Calu3 (cell line): ENCODE results near the gene PPP1R27. TPM values are rescaled to one million over a fixed set of nuclear protein-coding genes. Genes with fewer than 3 reads are reported as not detected.

ENCODE experiments used
- BruUV-seq: library from RNA; stranded (reverse); fragments of 400-500 nt; replicated peaks from 2 replicates; lab custom pipeline; 2021; lab: Mats Ljungman, UMichigan
- CTCF ChIA-PET: fragments of 300-600 bp; sonication (Branson Sonifier 250); formaldehyde crosslinking; loops from one replicate; lab custom pipeline; 2022; ENCODE audit warnings: antibody characterized with exemption; lab: Charles Lee
- DNase-seq: peaks from one replicate; pipeline ENCODE4 v3.0.0; 2022
- H3K27ac Mint-ChIP-seq: one replicate; pipeline ENCODE4 v1.8.0; 2022; ENCODE audit warnings: mixed read lengths; ENCODE audit not compliant: unreplicated experiment
- H3K27me3 Mint-ChIP-seq: one replicate; pipeline ENCODE4 v1.8.0; 2022; ENCODE audit warnings: mixed read lengths; ENCODE audit not compliant: unreplicated experiment
- H3K36me3 Mint-ChIP-seq: one replicate; pipeline ENCODE4 v1.8.0; 2022; ENCODE audit warnings: mild to moderate bottlenecking, moderate library complexity, mixed read lengths; ENCODE audit not compliant: insufficient read depth, unreplicated experiment
- H3K4me1 Mint-ChIP-seq: one replicate; pipeline ENCODE4 v1.8.0; 2022; ENCODE audit warnings: mild to moderate bottlenecking, low read depth, mixed read lengths; ENCODE audit not compliant: unreplicated experiment
- H3K4me3 Mint-ChIP-seq: one replicate; pipeline ENCODE4 v1.8.0; 2022; ENCODE audit warnings: mild to moderate bottlenecking, low read depth, moderate library complexity, mixed read lengths; ENCODE audit not compliant: unreplicated experiment
- H3K9me3 Mint-ChIP-seq: one replicate; pipeline ENCODE4 v1.8.0; 2022; ENCODE audit warnings: low read depth, mixed read lengths; ENCODE audit not compliant: unreplicated experiment
- intact Hi-C: fragments of 100-400 bp; cut with micrococcal nuclease; formaldehyde crosslinking; loops from one replicate; pipeline ENCODE4 v1.10.0; 2022; ENCODE audit not compliant: unreplicated experiment
- total RNA-seq: library from RNA; stranded (reverse); gene quantifications from 2 replicates; pipeline ENCODE4 v1.2.3, GENCODE V29; 2022
- TF ChIP-seq, protein P1 (sequence below): fragments of 200-600 bp; IDR thresholded peaks from one replicate; pipeline ENCODE4 v1.8.0; 2022; ENCODE audit warnings: antibody characterized with exemption; ENCODE audit not compliant: unreplicated experiment

Gene PPP1R27
- total RNA-seq, 1 experiment from 2014 or later: not detected

DNA sequence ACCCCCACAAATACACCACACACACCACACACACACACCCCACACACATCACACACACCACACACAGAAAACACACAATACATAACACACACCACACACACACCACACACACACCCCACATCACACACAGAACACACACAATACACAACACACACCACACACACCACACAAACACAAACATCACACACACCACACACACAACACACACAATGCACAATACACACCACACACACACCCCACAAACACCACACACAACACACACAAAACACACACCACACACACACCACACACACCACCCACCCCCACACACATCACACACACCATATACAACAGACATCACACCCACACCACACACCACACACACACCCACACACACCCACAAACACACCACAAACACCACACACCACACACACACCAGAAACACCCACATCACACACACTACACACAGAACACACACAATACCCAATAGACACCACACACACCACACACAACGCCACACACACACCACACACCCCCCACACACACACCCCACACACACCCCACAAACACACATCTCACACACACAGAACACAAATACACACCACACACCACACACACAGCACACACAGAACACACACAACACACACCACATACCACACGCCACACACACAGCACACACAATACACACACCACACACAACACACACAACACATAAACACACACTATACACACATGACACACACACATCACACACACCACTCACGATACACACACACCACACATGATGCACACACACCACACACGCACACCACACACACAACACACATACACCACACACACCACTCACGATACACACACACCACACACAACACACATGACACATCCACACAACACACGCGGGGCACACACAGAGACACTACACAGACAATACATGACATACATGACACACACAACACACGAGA is 41.9 kb downstream of the PPP1R27 start:
- no peak overlapping the region for H3K4me3 Mint-ChIP-seq
- no peak overlapping the region for H3K27ac Mint-ChIP-seq
- intact Hi-C loops: no loop called here
- H3K4me1 Mint-ChIP-seq: no peaks in the 10 kb centered on the region
- H3K9me3 Mint-ChIP-seq: no peaks in the 10 kb centered on the region
- TF ChIP-seq, protein P1, sequence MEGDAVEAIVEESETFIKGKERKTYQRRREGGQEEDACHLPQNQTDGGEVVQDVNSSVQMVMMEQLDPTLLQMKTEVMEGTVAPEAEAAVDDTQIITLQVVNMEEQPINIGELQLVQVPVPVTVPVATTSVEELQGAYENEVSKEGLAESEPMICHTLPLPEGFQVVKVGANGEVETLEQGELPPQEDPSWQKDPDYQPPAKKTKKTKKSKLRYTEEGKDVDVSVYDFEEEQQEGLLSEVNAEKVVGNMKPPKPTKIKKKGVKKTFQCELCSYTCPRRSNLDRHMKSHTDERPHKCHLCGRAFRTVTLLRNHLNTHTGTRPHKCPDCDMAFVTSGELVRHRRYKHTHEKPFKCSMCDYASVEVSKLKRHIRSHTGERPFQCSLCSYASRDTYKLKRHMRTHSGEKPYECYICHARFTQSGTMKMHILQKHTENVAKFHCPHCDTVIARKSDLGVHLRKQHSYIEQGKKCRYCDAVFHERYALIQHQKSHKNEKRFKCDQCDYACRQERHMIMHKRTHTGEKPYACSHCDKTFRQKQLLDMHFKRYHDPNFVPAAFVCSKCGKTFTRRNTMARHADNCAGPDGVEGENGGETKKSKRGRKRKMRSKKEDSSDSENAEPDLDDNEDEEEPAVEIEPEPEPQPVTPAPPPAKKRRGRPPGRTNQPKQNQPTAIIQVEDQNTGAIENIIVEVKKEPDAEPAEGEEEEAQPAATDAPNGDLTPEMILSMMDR: no peak
- CTCF ChIA-PET: no interaction called here
- no peaks in the 10 kb centered on the region for H3K36me3 Mint-ChIP-seq
- H3K27me3 Mint-ChIP-seq: no peaks in the 10 kb centered on the region
- DNase-seq: no peak
- no TSS peak for BruUV-seq

Other genes starting within 250 kb of the PPP1R27 start
- 146 and 149 TPM in 2 replicates for gene NPLOC4, start 197.9 kb downstream of the PPP1R27 start, total RNA-seq
- 2.9 and 4.2 TPM in 2 replicates for gene TSPAN10, start 197.9 kb downstream of the PPP1R27 start, total RNA-seq
- not detected in 2 replicates for gene PDE6G, start 178.5 kb downstream of the PPP1R27 start, total RNA-seq
- 36.5 and 39.5 TPM in 2 replicates for gene OXLD1, start 168.4 kb downstream of the PPP1R27 start, total RNA-seq
- gene CCDC137, start 168.3 kb downstream of the PPP1R27 start, total RNA-seq: 37.5 and 37.8 TPM in 2 replicates
- gene ARL16, start 151.3 kb downstream of the PPP1R27 start, total RNA-seq: 35.4 and 40.1 TPM in 2 replicates
- gene HGS, start 151.0 kb downstream of the PPP1R27 start, total RNA-seq: 160 and 167 TPM in 2 replicates
- 94.7 and 101 TPM in 2 replicates for gene MRPL12, start 131.7 kb downstream of the PPP1R27 start, total RNA-seq
- gene SLC25A10, start 122.8 kb downstream of the PPP1R27 start, total RNA-seq: 66.5 and 72.3 TPM in 2 replicates
- gene GCGR, start 30.9 kb downstream of the PPP1R27 start, total RNA-seq: 0.78 TPM in 1 of 2 replicates, not detected in the other
- 37.3 and 38.5 TPM in 2 replicates for gene MCRIP1, start 1.8 kb downstream of the PPP1R27 start, total RNA-seq
- gene P4HB, start 25.5 kb upstream of the PPP1R27 start, total RNA-seq: 750 and 777 TPM in 2 replicates
- gene ARHGDIA, start 36.3 kb upstream of the PPP1R27 start, total RNA-seq: 273 and 288 TPM in 2 replicates
- gene ALYREF, start 56.5 kb upstream of the PPP1R27 start, total RNA-seq: 118 and 122 TPM in 2 replicates
- gene ANAPC11, start 56.7 kb upstream of the PPP1R27 start, total RNA-seq: 110 and 113 TPM in 2 replicates
- 0.27 and 0.47 TPM in 2 replicates for gene NPB, start 67.2 kb upstream of the PPP1R27 start, total RNA-seq
- gene PCYT2, start 76.3 kb upstream of the PPP1R27 start, total RNA-seq: 58.4 and 60.9 TPM in 2 replicates
- 50.3 and 56.0 TPM in 2 replicates for gene SIRT7, start 83.1 kb upstream of the PPP1R27 start, total RNA-seq
- 36.1 and 37.9 TPM in 2 replicates for gene MAFG, start 92.7 kb upstream of the PPP1R27 start, total RNA-seq
- 102 and 105 TPM in 2 replicates for gene PYCR1, start 102.2 kb upstream of the PPP1R27 start, total RNA-seq
- not detected in 2 replicates for gene MYADML2, start 112.2 kb upstream of the PPP1R27 start, total RNA-seq
- not detected in 2 replicates for gene NOTUM, start 126.1 kb upstream of the PPP1R27 start, total RNA-seq
- 37.7 and 43.5 TPM in 2 replicates for gene ASPSCR1, start 142.6 kb upstream of the PPP1R27 start, total RNA-seq
- gene CENPX, start 187.8 kb upstream of the PPP1R27 start, total RNA-seq: 84.4 and 86.9 TPM in 2 replicates
- gene LRRC45, start 188.3 kb upstream of the PPP1R27 start, total RNA-seq: 31.2 and 32.6 TPM in 2 replicates
- 8.0 and 9.3 TPM in 2 replicates for gene RAC3, start 196.6 kb upstream of the PPP1R27 start, total RNA-seq
- 87.8 and 95.3 TPM in 2 replicates for gene DCXR, start 202.6 kb upstream of the PPP1R27 start, total RNA-seq
- gene RFNG, start 216.8 kb upstream of the PPP1R27 start, total RNA-seq: 26.4 and 33.5 TPM in 2 replicates
- 114 and 115 TPM in 2 replicates for gene GPS1, start 216.8 kb upstream of the PPP1R27 start, total RNA-seq
- gene DUS1L, start 230.8 kb upstream of the PPP1R27 start, total RNA-seq: 132 and 146 TPM in 2 replicates